Common myeloid progenitor, CD34-positive (primary cell): Measurements from ENCODE around the gene NDUFS3.

Experiments used
- CTCF ChIA-PET: fragments of 350-600 bp; sonication (Branson Sonifier 250); formaldehyde crosslinking; loops from one replicate; lab custom pipeline; 2021; ENCODE audit warnings: antibody characterized with exemption; lab: Charles Lee
- POLR2A ChIA-PET: fragments of 350-600 bp; sonication (Branson Sonifier 250); formaldehyde crosslinking; loops from one replicate; lab custom pipeline; 2021; ENCODE audit warnings: antibody characterized with exemption; lab: Charles Lee
- DNase-seq, 3 donors: peaks; one replicate each; pipeline versions ENCODE4 v3.0.0 to v3.0.0-alpha.2; 2013
- H3K27ac ChIP-seq, 2 experiments: 1 replicate in 1 of 2; 2 replicates in 1 of 2; pipeline ENCODE4 v1.7.0; 2013; ENCODE audit warnings: inconsistent platforms in 2 of 2, low read length in 2 of 2, mild to moderate bottlenecking in 2 of 2, low read depth in 1 of 2, moderate library complexity in 1 of 2; ENCODE audit not compliant: severe bottlenecking in 2 of 2, insufficient read depth in 1 of 2, poor library complexity in 1 of 2
- H3K27me3 ChIP-seq, 5 experiments: replicated peaks in 2 of 5; 1 replicate in 3 of 5; 2 replicates in 2 of 5; pipeline versions ENCODE4 v1.6.1 to v1.7.0; 2013; ENCODE audit warnings: low read length in 4 of 5, mild to moderate bottlenecking in 2 of 5, moderate library complexity in 2 of 5, inconsistent platforms in 1 of 5; ENCODE audit not compliant: insufficient read depth in 5 of 5, control insufficient read depth in 4 of 5
- H3K36me3 ChIP-seq, 4 experiments: 1 replicate in 2 of 4; 2 replicates in 2 of 4; pipeline versions ENCODE4 v1.6.1 to v1.7.0; 2013; ENCODE audit warnings: low read length in 3 of 4, control low read depth in 1 of 4, mild to moderate bottlenecking in 1 of 4; ENCODE audit not compliant: control insufficient read depth in 4 of 4, insufficient read depth in 4 of 4
- H3K4me1 ChIP-seq, 4 experiments: 1 replicate in 3 of 4; 2 replicates in 1 of 4; pipeline versions ENCODE4 v1.6.1 to v1.7.1; 2013; ENCODE audit warnings: low read length in 3 of 4, mild to moderate bottlenecking in 3 of 4, control low read depth in 1 of 4, inconsistent platforms in 1 of 4, moderate library complexity in 1 of 4; ENCODE audit not compliant: control insufficient read depth in 4 of 4, insufficient read depth in 4 of 4; ENCODE audit errors: control extremely low read depth in 1 of 4
- H3K4me3 ChIP-seq, 7 experiments: 1 replicate in 4 of 7; 2 replicates in 3 of 7; pipeline versions ENCODE4 v1.5.1 to v1.7.0; 2013; ENCODE audit warnings: mild to moderate bottlenecking in 7 of 7, low read length in 6 of 7, moderate library complexity in 6 of 7, inconsistent platforms in 2 of 7, low read depth in 2 of 7, control low read depth in 1 of 7; ENCODE audit not compliant: insufficient read depth in 4 of 7, control insufficient read depth in 1 of 7; ENCODE audit errors: extremely low read depth in 1 of 7
- H3K9me3 ChIP-seq, 5 experiments: 1 replicate in 4 of 5; 2 replicates in 1 of 5; pipeline versions ENCODE4 v1.6.1 to v1.7.1; 2013; ENCODE audit warnings: low read length in 4 of 5, mild to moderate bottlenecking in 2 of 5, inconsistent platforms in 1 of 5, low read depth in 1 of 5, moderate library complexity in 1 of 5; ENCODE audit not compliant: control insufficient read depth in 4 of 5, insufficient read depth in 2 of 5; ENCODE audit errors: control extremely low read depth in 1 of 5
- WGBS: methylation state at CpG from one replicate; pipeline ENCODE4 v1.1.5; 2013; ENCODE audit not compliant: insufficient coverage; 5-methylcytosine and 5-hydroxymethylcytosine counted together

NDUFS3 gene

DNA sequence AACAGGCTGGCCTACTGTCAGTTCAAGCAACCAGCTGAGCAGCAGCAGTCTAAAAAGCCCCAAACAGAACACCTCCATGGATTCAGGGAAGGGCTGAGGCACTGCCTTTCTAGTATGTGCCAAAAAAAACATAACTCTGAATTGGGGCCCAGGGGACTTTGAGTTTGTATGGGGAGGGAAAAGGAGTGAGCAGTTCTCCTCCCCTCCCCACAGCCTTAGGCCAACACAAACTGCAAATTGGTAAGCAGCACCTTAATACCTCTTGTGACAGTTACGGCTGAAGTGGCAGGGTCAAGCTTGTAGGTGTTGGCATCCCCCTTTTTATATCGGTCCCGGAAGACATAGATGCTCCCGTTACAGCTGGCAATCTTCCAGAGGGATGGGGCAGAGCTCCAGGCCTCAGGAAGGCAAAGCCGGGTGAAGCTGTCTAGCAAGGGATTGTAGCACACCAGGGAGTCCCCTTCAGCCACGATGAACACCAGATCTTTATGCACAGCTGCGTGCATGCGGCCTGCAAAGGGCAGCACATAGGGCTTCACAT, 6.1 kb upstream of the NDUFS3 start:
- no peak for DNase-seq
- CTCF ChIA-PET, result interaction anchor here (1.5 to 1.6 kb wide), 2 partner anchors 27 to 63 kb away, joined by 3 read pairs; no protein-coding TSS in a partner anchor
- H3K4me1 ChIP-seq, result peaks cover 0 to 6% (median 1%) of the 10 kb centered on the region in 4 experiments
- H3K9me3 ChIP-seq, result no peaks in the 10 kb centered on the region
- peak overlapping the region in 1 of 2 experiments; percentile 15 for H3K27ac ChIP-seq
- H3K27me3 ChIP-seq, result no peaks in the 10 kb centered on the region
- WGBS, result 93% methylated on average over 8 of the region's 8 CpGs
- POLR2A ChIA-PET, result no interaction called here
- H3K4me3 ChIP-seq, result no peak overlapping the region
- peaks cover 24 to 71% (median 47%) of the 10 kb centered on the region in 4 experiments for H3K36me3 ChIP-seq

GRCh38 chr11:47573321-47573720, 5.6 kb upstream of the NDUFS3 start:
- H3K36me3 ChIP-seq, result peaks cover 24 to 69% (median 47%) of the 10 kb centered on the region in 4 experiments
- H3K27ac ChIP-seq, result no peak overlapping the region
- CTCF ChIA-PET, result interaction anchor here (0.7 to 1.6 kb wide), 3 partner anchors 19 to 28 kb away, joined by 3 read pairs; no protein-coding TSS in a partner anchor
- no peaks in the 10 kb centered on the region for H3K27me3 ChIP-seq
- H3K4me1 ChIP-seq, result peaks cover 0 to 11% (median 7%) of the 10 kb centered on the region in 4 experiments
- no peaks in the 10 kb centered on the region for H3K9me3 ChIP-seq
- no peak for DNase-seq
- POLR2A ChIA-PET, result no interaction called here
- no peak overlapping the region for H3K4me3 ChIP-seq
- 97% methylated on average over 11 of the region's 11 CpGs for WGBS

DNA sequence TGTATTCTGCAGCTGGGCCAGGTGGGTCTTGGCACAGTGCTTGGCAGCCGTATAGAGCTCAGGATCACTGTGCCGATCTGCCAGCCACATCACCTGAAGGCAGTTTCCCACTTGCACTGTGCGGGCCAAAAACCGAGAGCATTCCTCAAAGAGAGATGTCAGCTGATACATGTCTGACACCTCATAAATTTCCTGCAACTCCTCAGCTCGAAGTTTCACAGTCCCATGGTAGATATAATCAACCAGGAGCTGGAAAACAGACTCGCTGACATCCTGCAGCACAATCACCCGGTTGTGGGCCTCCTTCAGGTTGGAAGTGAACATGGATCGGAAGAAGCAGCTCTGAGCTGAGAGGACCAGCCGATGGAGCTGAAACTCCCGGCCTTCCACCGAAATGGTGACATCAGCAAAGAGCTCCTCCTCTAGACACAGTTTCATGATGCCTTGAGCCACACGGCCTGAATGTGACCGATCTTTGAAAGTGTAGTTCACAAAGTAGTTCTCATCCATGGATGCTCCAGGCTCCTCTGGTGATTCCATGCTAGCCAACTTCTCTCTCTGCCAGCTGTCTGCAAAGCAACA, 1.3 kb upstream of the NDUFS3 start:
- peaks cover 5 to 57% (median 41%) of the 10 kb centered on the region in 4 experiments for H3K36me3 ChIP-seq
- WGBS, result 89% methylated on average over 12 of the region's 13 CpGs
- H3K9me3 ChIP-seq, result no peaks in the 10 kb centered on the region
- ChIA-PET POLR2A (interaction anchor here (0.7 to 2.0 kb wide), 3 partner anchors 12 to 84 kb away, joined by 3 to 11 read pairs (median 3); partner anchors contain the start of gene PTPMT1), CTCF (interaction anchor here (0.7 to 1.7 kb wide), 4 partner anchors 10 to 52 kb away, joined by 3 to 10 read pairs (median 3); partner anchors contain the start of gene CELF1)
- DNase-seq, result no peak
- H3K27me3 ChIP-seq, result no peaks in the 10 kb centered on the region
- peak overlapping the region in 1 of 2 experiments; percentile 92 for H3K27ac ChIP-seq
- peaks cover 6 to 28% (median 21%) of the 10 kb centered on the region in 4 experiments for H3K4me1 ChIP-seq
- H3K4me3 ChIP-seq, result peak overlapping the region in 4 of 7 experiments; percentile 90 to 99 (median 98)

DNA sequence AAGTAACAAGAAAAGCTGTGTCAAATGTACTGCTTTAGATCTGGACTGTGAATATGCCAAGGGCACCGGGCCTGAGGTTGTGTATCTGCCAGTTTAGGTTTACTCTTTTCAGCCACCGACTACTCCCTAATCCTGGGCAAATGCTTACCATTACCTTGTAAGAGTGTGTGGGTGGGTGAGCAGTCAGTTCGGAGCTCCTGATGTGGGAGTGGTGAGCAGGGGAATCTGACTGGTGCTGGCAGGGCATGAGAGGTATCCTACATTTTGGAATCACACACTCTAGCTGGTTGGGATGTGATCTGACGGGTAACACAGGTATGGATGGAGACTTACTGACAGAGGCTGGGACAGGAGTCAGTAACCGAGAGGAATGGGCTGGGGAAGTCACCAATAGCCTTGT, 5.0 kb downstream of the NDUFS3 start:
- POLR2A ChIA-PET, result no interaction called here
- Histone ChIP-seq H3K36me3 (peaks cover 3 to 75% (median 38%) of the 10 kb centered on the region in 4 experiments), H3K9me3 (no peaks in the 10 kb centered on the region), H3K27me3 (no peaks in the 10 kb centered on the region), H3K4me3 (no peak overlapping the region), H3K27ac (no peak overlapping the region), H3K4me1 (peaks cover 6 to 42% (median 35%) of the 10 kb centered on the region in 4 experiments)
- 89% methylated on average over 4 of the region's 5 CpGs for WGBS
- no peak for DNase-seq
- CTCF ChIA-PET, result interaction anchor here (1.2 kb wide), 1 partner anchor 33 kb away, joined by 3 read pairs; no protein-coding TSS in a partner anchor

GRCh38 chr11:47586098-47586855, 7.4 kb downstream of the NDUFS3 start, which contains the start of gene FAM180B:
Gene FAM180B, plus strand, starts transcription at chr11:47586678. Its CDS starts 91 bp downstream, at chr11:47586769.
- Histone ChIP-seq H3K9me3 (no peaks in the 10 kb centered on the region), H3K36me3 (peaks cover 3 to 76% (median 40%) of the 10 kb centered on the region in 4 experiments), H3K27me3 (no peaks in the 10 kb centered on the region), H3K27ac (peak within 1 kb of the TSS in 1 of 2 experiments; percentile 45), H3K4me3 (peak within 1 kb of the TSS in 2 of 7 experiments; percentile 53 to 61), H3K4me1 (peaks cover 0 to 48% (median 44%) of the 10 kb centered on the region in 4 experiments)
- ChIA-PET POLR2A (interaction anchor here (0.6 kb wide), 1 partner anchor 8 kb away, joined by 3 read pairs; the partner anchor contains the start of genes KBTBD4 and NDUFS3), CTCF (interaction anchor here (0.6 to 1.9 kb wide), 5 partner anchors 8 to 34 kb away, joined by 3 to 10 read pairs (median 3); partner anchors contain the start of gene CELF1)
- 83% methylated on average over 7 of the region's 12 CpGs for WGBS
- DNase-seq, result no peak

DNA sequence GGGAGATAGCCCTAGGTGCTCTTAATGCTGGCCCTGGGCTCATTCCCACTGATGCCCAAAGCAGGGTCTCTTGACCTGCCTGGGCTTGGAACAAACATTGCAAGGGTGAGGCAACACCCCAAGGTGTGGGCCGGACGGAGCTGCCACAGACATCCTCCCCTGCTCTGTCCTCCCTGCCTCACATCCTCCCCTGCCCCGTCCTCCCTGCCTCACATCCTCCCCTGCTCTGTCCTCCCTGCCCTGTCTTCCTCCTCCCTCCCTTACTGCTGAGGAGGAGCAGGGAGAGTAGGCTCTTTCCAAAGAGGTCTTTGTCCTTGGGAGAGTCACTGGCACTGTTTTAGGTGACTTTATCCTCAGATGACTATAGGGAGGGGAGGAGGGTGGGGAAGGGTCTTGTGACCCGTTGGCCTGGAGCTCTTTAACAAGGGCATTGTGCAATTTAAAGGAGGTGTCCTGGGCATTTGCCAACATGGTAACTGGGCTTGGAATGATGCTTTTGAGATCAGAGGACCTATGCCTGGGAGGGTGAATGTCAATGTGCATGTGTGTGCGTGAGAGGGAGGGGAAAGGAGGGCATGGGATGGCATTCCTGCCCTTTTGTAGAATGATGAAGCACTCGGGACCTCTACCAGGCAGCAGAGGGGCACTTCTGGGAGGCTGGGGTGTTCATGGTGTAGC, 8.3 kb downstream of the NDUFS3 start:
- no peak for DNase-seq
- Histone ChIP-seq H3K27ac (peak overlapping the region in 1 of 2 experiments; percentile 45), H3K4me3 (peak overlapping the region in 2 of 7 experiments; percentile 53 to 61), H3K4me1 (peaks cover 0 to 55% (median 53%) of the 10 kb centered on the region in 4 experiments), H3K36me3 (peaks cover 3 to 67% (median 32%) of the 10 kb centered on the region in 4 experiments), H3K9me3 (no peaks in the 10 kb centered on the region), H3K27me3 (no peaks in the 10 kb centered on the region)
- ChIA-PET CTCF (interaction anchor here (1.0 to 2.4 kb wide), 6 partner anchors 9 to 32 kb away, joined by 3 to 10 read pairs (median 6); no protein-coding TSS in a partner anchor), POLR2A (no interaction called here)
- 83% methylated on average over 6 of the region's 6 CpGs for WGBS
